Suppressor macrophage (primary cell): ENCODE results near the gene SMAD6.
A peak's percentile ranks its signal among the peaks of the same experiment; 100 is the strongest.
"Not testable (repeated sequence)": the region's sequence is repeated elsewhere in the genome, so short reads cannot be mapped to it uniquely, and the experiment has no call there.

Source experiments
- DNase-seq, 4 experiments: peaks; one replicate each; pipeline ENCODE4 v3.0.0-alpha.2; 2020 to 2022

The SMAD6 gene

GRCh38 chr15:66677336-66677735 lies 24.7 kb upstream of the SMAD6 start:
- DNase-seq: no peak

DNA sequence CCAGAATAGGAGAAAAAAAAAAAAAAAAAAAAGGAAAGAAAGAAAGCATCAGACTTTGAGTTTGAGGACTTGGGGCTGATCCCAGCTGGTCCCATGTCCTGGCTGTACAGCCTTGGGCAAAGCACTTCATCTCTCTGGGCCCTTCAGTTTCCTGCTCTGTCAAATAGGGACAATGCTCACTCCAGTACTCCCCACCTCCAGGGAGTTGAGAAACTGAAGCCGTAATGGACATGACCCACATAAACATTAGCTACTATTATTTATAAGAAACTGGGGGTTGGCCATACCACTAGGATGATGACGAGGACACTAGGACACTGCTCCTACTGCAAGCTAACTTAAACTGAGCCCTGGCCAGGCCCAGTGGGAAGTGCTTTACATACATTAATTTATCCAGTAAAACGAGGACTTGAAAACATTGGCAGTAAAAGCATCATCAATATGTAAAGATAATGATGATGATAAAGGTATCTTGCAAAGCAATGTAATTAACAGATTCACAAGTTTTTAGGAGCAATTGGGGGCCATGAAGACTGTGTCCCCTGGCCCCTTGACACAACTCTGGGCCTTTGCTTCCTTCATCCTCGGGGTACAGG lies 22.9 kb upstream of the SMAD6 start:
- DNase-seq: no peak

DNA sequence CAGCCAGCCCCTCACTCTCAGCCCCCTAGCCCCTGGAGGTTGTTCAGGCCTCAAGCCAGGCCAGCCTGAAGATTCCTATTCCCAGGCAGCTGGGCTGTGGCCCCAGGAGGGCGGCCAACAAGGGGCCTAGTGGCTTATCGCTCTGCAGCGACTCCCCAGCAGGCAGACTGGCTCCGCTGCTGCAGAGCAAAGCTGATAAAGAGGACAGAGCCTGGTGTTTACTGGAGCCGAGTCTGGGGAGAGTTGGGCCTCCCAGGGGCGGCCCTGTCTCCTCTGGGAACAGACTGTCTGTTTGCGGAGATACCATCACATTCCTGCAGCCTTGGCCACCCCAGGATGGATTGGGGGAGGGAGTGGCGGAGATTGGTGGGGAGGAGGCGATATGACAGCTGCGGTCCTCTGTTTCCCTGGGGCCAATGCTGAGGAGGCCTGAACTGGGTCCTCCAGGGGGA lies 22.4 kb upstream of the SMAD6 start:
- DNase-seq: no peak

DNA sequence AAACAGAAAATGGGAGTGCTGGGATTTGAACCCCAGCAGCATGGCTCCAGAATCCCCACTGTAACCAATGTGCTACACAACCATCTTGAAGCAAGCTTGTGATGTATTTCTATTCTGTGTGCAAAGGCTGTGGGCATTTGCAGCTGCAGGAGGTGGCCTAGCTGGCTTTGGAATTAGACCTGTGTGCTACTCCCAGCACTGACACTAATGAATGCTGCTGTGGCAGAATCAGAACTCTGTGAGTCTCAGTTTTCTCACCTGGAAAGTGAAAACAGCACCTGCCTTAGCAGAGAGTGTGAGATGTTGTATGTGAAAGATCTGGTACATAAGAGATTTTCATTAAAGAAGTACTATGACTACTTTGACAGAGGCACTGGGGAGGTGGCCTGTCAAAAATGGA lies 21.5 kb upstream of the SMAD6 start:
- no peak for DNase-seq

- DNase-seq: no peak
Observed at GRCh38 chr15:66681395-66681794, 20.6 kb upstream of the SMAD6 start.

GRCh38 chr15:66682246-66682645 lies 19.8 kb upstream of the SMAD6 start:
- no peak for DNase-seq

- peak; percentile 30 to 70 (median 52) for DNase-seq
Observed at GRCh38 chr15:66682865-66683264, 19.2 kb upstream of the SMAD6 start.

GRCh38 chr15:66684136-66684681 lies 17.8 kb upstream of the SMAD6 start:
- no peak for DNase-seq

- no peak for DNase-seq
Observed at GRCh38 chr15:66685638-66686150, 16.3 kb upstream of the SMAD6 start.

- DNase-seq: not testable (repeated sequence)
Observed at GRCh38 chr15:66690912-66691311, 11.1 kb upstream of the SMAD6 start.

GRCh38 chr15:66691727-66692126 lies 10.3 kb upstream of the SMAD6 start:
- DNase-seq: no peak

DNA sequence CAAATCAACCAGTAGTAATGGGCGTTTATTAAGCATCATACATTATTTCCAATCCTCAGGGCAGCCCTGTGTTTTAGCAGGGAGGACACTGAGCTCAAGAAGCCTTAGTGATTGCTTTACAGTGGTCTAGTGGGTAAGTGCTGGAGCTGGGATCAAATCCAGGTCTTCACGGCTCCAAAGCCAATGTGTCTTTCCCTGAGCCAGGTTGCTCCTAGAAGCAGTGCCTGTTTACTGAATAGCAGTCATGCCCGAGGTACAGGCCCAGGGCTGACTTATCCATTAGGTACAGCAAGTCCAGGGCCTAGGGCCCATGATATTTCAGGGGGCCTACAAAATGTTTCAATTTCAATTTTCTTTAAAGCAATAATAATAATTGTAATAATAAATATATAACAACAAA lies 9.6 kb upstream of the SMAD6 start:
- no peak for DNase-seq

GRCh38 chr15:66692808-66693596 lies 9.0 kb upstream of the SMAD6 start:
- peak in 3 of 4 experiments; percentile 8 to 32 (median 19) for DNase-seq

DNA sequence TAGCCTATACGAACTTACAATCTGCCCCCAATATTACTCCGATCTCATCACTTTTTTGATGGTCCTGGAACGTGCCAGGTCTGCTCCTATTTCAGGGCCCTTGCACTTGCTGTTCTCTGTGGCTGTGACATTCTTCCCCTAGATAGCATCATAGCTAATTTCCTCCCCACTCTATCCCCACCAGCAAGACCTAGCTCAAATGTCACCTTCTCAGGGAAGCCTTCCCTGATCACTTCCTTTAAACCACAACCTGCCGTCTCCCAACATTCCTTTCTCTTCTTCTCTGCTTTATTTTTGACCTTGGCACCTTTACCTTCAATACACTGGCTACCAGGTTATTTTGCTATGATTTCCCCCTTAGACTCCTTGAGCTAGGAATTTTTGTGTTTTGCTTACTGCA lies 5.3 kb upstream of the SMAD6 start:
- no peak for DNase-seq

DNA sequence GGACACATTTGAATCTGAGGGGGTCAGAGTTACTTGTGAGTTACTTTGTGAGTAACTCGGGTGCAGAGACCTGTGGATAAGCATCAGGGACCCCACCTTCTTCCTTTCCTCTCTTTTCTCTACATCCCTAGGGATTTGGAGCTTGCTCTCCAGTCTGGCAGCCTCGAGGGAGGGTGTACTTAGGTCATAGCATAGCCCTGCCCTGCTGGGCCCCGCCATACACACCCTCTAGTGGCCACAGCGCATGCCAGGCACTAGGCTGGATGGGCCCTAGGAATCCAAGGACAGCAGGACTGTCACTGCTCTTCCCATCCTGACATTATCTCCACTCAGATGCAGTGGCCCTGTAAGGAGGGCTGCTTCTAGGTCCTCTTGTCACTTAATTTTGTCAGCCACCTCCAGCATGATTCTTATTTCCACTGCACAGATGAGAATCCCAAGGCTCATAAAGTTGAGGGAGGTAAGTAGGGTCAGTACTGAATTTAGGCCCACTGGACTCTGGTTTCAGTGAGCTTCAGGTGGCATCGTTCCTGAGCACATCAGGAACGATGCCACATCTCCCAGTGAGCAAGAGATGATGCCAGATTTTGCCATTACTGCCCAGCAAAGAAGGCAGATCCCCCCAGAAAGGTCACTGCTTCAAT lies 3.6 kb upstream of the SMAD6 start:
- DNase-seq: peak; percentile 77 to 89 (median 84)

- no peak for DNase-seq
Observed at GRCh38 chr15:66698971-66699370, 3.1 kb upstream of the SMAD6 start.

GRCh38 chr15:66700412-66700801 lies 1.6 kb upstream of the SMAD6 start:
- no peak for DNase-seq

- DNase-seq: peak; percentile 93 to 98 (median 96)
Observed at GRCh38 chr15:66700802-66701421, 1.1 kb upstream of the SMAD6 start.

DNA sequence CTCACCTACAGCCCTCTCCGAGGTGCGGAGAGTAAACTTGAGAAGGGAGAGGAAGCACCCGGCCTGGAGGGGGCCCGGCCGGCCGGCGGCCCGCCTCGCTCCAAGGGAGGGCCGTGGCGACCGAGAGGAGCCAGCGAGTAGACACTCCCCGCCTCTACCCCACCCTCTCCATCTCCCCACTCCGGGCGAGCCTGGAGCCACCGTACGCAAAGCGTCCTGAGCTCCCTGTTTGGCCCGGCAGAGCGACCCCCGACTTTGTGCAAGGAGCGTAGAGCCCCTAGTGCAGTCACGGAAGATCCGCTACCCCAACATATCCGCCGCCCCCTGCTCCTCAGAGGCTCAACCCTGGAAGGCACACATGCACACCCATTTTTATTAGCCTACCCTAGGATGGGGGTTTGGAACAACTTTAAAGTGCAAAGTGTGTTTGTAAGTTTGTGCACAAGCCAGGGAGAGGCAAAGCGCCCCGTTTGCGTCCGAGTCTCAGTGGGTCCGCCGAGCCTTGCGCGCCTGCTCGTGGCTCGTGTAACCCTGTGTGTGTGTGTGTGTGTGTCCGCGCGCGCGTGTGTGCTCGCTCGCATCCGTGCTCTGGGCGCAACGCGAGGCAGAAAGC lies 508 bp upstream of the SMAD6 start:
- no peak for DNase-seq

GRCh38 chr15:66702787-66703539 lies 927 bp downstream of the SMAD6 start:
- DNase-seq: peak in 3 of 4 experiments; percentile 20 to 61 (median 48)

GRCh38 chr15:66703540-66703941 lies 1.5 kb downstream of the SMAD6 start:
- peak; percentile 62 to 86 (median 81) for DNase-seq
